NCI-H187 treated with DMSO at 0.1 percent for 48 hours (cell line): ENCODE data around the gene EPHA6.

ENCODE experiments used
- DNase-seq: peaks from one replicate; lab custom pipeline; 2025; lab: John Stamatoyannopoulos, UW

EPHA6 gene

GRCh38 chr3:97646932-97647331 lies 832.5 kb downstream of the EPHA6 start:
- DNase-seq: no peak

- no peak for DNase-seq
Measured at GRCh38 chr3:97647441-97647982, 833.1 kb downstream of the EPHA6 start.

GRCh38 chr3:97655971-97656370 lies 841.6 kb downstream of the EPHA6 start:
- DNase-seq: no peak

GRCh38 chr3:97656638-97657037 lies 842.2 kb downstream of the EPHA6 start:
- no peak for DNase-seq

GRCh38 chr3:97658668-97659285 lies 844.4 kb downstream of the EPHA6 start:
- no peak for DNase-seq

- DNase-seq: no peak
Measured at GRCh38 chr3:97662264-97662663, 847.9 kb downstream of the EPHA6 start.

GRCh38 chr3:97662762-97663161 lies 848.4 kb downstream of the EPHA6 start:
- no peak for DNase-seq

- no peak for DNase-seq
Measured at GRCh38 chr3:97665896-97666295, 851.5 kb downstream of the EPHA6 start.

- DNase-seq: no peak
Measured at GRCh38 chr3:97670952-97671351, 856.6 kb downstream of the EPHA6 start.

GRCh38 chr3:97673357-97673997 lies 859.1 kb downstream of the EPHA6 start:
- DNase-seq: no peak

- no peak for DNase-seq
Measured at GRCh38 chr3:97674461-97674860, 860.1 kb downstream of the EPHA6 start.

GRCh38 chr3:97680210-97680609 lies 865.8 kb downstream of the EPHA6 start:
- no peak for DNase-seq

- DNase-seq: no peak
Measured at GRCh38 chr3:97680696-97681095, 866.3 kb downstream of the EPHA6 start.

GRCh38 chr3:97684490-97684889 lies 870.1 kb downstream of the EPHA6 start:
- DNase-seq: no peak

- DNase-seq: no peak
Measured at GRCh38 chr3:97686258-97686657, 871.9 kb downstream of the EPHA6 start.

- DNase-seq: no peak
Measured at GRCh38 chr3:97687734-97688133, 873.3 kb downstream of the EPHA6 start.

GRCh38 chr3:97689111-97689510 lies 874.7 kb downstream of the EPHA6 start:
- DNase-seq: no peak

GRCh38 chr3:97689962-97690361 lies 875.6 kb downstream of the EPHA6 start:
- DNase-seq: no peak

GRCh38 chr3:97691354-97691753 lies 877.0 kb downstream of the EPHA6 start:
- DNase-seq: no peak

- DNase-seq: no peak
Measured at GRCh38 chr3:97692389-97692788, 878.0 kb downstream of the EPHA6 start.

GRCh38 chr3:97692831-97693230 lies 878.4 kb downstream of the EPHA6 start:
- DNase-seq: no peak

GRCh38 chr3:97694876-97695275 lies 880.5 kb downstream of the EPHA6 start:
- DNase-seq: no peak

- no peak for DNase-seq
Measured at GRCh38 chr3:97698691-97699090, 884.3 kb downstream of the EPHA6 start.

- DNase-seq: no peak
Measured at GRCh38 chr3:97699889-97700288, 885.5 kb downstream of the EPHA6 start.
